K562 treated with DMSO at 1 percent for 48 hours (cell line): ENCODE data around the gene SPIC. TPM values are rescaled to one million over a fixed set of nuclear protein-coding genes. Genes with fewer than 3 reads are reported as not detected.

Experiments used
- total RNA-seq: library from RNA; unstranded; fragments of 300-600 nt; gene quantifications from 2 replicates; pipeline ENCODE4 v1.2.3, GENCODE V29; 2022; ENCODE audit warnings: low replicate concordance; ENCODE audit errors: extremely low read depth

The SPIC gene
- not detected in 2 replicates for total RNA-seq

GRCh38 chr12:101474711-101475386 lies at the start of gene SPIC:
Gene SPIC, plus strand, starts transcription at chr12:101475336. Its CDS starts 1,569 bp downstream, at chr12:101476905.

Other genes with a start within 250 kb of the SPIC start
- not detected in 2 replicates for gene UTP20, start 195.2 kb upstream of the SPIC start, total RNA-seq
- not detected in 2 replicates for gene ARL1, start 67.6 kb upstream of the SPIC start, total RNA-seq
- not detected in 2 replicates for gene MYBPC1, start 119.6 kb downstream of the SPIC start, total RNA-seq
- not detected in 2 replicates for gene CHPT1, start 222.3 kb downstream of the SPIC start, total RNA-seq